K562 (cell line): ENCODE results near the gene NDOR1. TPM values are rescaled to one million over a fixed set of nuclear protein-coding genes. Genes with fewer than 3 reads are reported as not detected.

Experiments used
- CHD7 ChIP-seq: fragments of 200-600 bp; sonication (generic); IDR thresholded peaks from one replicate; pipeline ENCODE4 v1.6.1; 2012; ENCODE audit warnings: mild to moderate bottlenecking, low read depth, low read length, inconsistent platforms
- FOXP4 ChIP-seq: sonication (generic); formaldehyde crosslinking; IDR thresholded peaks from 2 replicates; pipeline ENCODE4 v1.8.0; 2022; ENCODE audit warnings: mild to moderate bottlenecking, missing genetic modification reagents, borderline replicate concordance
- IRF9 ChIP-seq: fragments of 450-650 bp; IDR thresholded peaks from 2 replicates; pipeline ENCODE4 v1.6.1; 2016; ENCODE audit warnings: missing biosample characterization, missing genetic modification characterization
- MXD1 ChIP-seq: fragments of 250-450 bp; sonication (Bioruptor Pico); IDR thresholded peaks from 2 replicates; pipeline ENCODE4 v1.8.0; 2021; ENCODE audit warnings: borderline replicate concordance, mild to moderate bottlenecking, moderate library complexity; ENCODE audit not compliant: poor library complexity, severe bottlenecking
- ZFP36 ChIP-seq: fragments of 150-350 bp; IDR thresholded peaks from 2 replicates; pipeline ENCODE4 v1.6.1; 2018; ENCODE audit warnings: low read length, low read depth; ENCODE audit not compliant: partially characterized antibody
- ZNF197 ChIP-seq: fragments of 200-800 bp; sonication (Bioruptor generic); IDR thresholded peaks from 2 replicates; pipeline ENCODE4 v1.6.1; 2016; ENCODE audit warnings: low read depth, missing genetic modification characterization, missing compliant biosample characterization
- ZNF282 ChIP-seq: sonication (generic); formaldehyde crosslinking; IDR thresholded peaks from 2 replicates; pipeline ENCODE4 v1.8.1; 2023; ENCODE audit warnings: missing genetic modification reagents
- ZNF639 ChIP-seq, 2 experiments: fragments of 200-800 bp in 1 of 2; sonication (Bioruptor generic) in 1 of 2; sonication (generic) in 1 of 2; formaldehyde crosslinking in 1 of 2; IDR thresholded peaks in 1 of 2; conservative IDR thresholded peaks in 1 of 2; 2 replicates each; pipeline versions ENCODE4 v1.5.0 to v1.6.1; 2016 to 2020; ENCODE audit warnings: missing compliant biosample characterization in 1 of 2, missing genetic modification characterization in 1 of 2, missing genetic modification reagents in 1 of 2
- polyA plus RNA-seq, 8 experiments: library from polyadenylated mRNA; depleted of rRNA in 4 of 8; stranded (reverse) in 5 of 8; unstranded in 3 of 8; fragments of >200 nt; fragmentation: Nextera tagmentation in 2 of 8; fragmentation: Illumina TruSeq in 1 of 8; extraction: Ambion mirVana in 2 of 8; extraction: Trizol in 1 of 8; gene quantifications; 2 replicates each; pipeline versions ENCODE4 v1.2.1 to v1.2.3, GENCODE V29; 2011 to 2014; ENCODE audit warnings: inconsistent platforms in 1 of 8, missing spikeins in 1 of 8
- total RNA-seq, 7 experiments: library from RNA; depleted of rRNA in 6 of 7; stranded (reverse); fragments of >200 nt in 6 of 7; fragmentation: Illumina TruSeq in 2 of 7; extraction: Trizol in 2 of 7; gene quantifications; 2 replicates each; pipeline versions ENCODE4 v1.2.1 to v1.2.3, GENCODE V29; 2011 to 2021; ENCODE audit warnings: low replicate concordance in 1 of 7

NDOR1 gene
- total and polyA plus RNA-seq, 9 of the 15 experiments (the other 6 are each of a cell fraction or from before 2014, with no cell fraction given) = 0.06 to 36.9 (median 6.9) TPM

GRCh38 chr9:137254624-137255447 lies 49.3 kb downstream of the NDOR1 start, which contains the start of gene NELFB (continued):
- TF ChIP-seq IRF9 (no peak), CHD7 (no peak), ZNF639 (CRISPR knock-in tag; conservative IDR thresholded peaks at IDR 0.05 in 1 of 2, IDR thresholded peaks at IDR 0.05 in 1 of 2) (peak in 1 of 2 experiments; percentile 90; a peak in 2 of 4 replicates), FOXP4 (CRISPR knock-in tag) (no peak), ZFP36 (no peak), MXD1 (no peak), ZNF197 (CRISPR knock-in tag) (no peak), ZNF282 (CRISPR knock-in tag) (peak; percentile 84)
